ENCODE results near the gene HBE1. TPM values are rescaled to one million over a fixed set of nuclear protein-coding genes. Genes with fewer than 3 reads are reported as not detected.
"Not testable (repeated sequence)": the region's sequence is repeated elsewhere in the genome, so short reads cannot be mapped to it uniquely, and the experiment has no call there.

The HBE1 gene
- total and polyA plus RNA-seq, 4 donors, result not detected

DNA sequence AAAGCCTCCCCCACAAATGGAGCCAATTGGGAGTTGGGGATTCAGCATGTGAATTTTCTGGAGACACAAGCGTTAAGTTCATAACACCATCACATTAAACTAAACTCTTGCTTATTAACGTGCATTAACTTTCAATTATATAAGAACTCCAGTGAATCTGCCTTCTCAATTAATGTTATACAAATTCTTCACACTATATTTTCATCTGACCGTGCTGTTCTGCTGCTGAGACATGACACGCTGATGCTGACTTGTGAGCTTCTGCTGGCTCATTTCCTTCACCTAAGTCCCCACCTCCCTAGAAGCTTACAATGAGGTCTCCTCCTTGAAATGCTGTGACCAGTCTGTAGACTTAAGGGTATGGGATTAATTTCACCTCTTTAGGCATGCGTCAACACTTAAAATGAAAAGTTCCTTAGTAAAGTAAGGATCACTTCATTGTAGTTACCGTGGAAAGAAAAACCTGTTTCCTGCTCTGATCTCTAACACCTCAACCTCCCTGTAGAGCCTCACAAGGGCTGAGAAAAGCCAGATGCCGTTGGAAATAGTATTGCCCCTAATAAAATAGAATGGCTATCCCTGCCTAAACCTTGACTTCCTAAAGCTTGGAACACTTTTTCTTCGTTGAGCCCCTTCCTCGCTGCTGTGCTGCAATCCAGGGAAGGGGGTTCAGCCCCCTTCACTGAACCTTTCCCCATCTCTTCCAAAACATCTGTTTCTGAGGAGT is 17.4 kb downstream of the HBE1 start:
- DNase-seq (no peak), ATAC-seq (ENCODE audit: low FRiP score) (no peak)
- no peak overlapping the region for H3K4me3 ChIP-seq (ENCODE audit: low read length in 2 of 2)
- intact Hi-C loops (cut with DNase I), result no loop called here
- H3K36me3 ChIP-seq (ENCODE audit: control insufficient read depth in 1 of 2, insufficient read depth in 2 of 2, low read length in 1 of 2), result no peaks in the 10 kb centered on the region
- H3K27ac ChIP-seq (ENCODE audit: low read depth in 1 of 2, low read length in 2 of 2), result no peak overlapping the region
- 69 to 75% methylated on average over 9 of the region's 9 CpGs for WGBS, 2 donors
- H3K9me3 ChIP-seq (ENCODE audit: control insufficient read depth, low read length), result no peaks in the 10 kb centered on the region
- no peaks in the 10 kb centered on the region for H3K4me1 ChIP-seq (ENCODE audit: control insufficient read depth in 1 of 2, insufficient read depth in 2 of 2, low read length in 2 of 2)
- H3K27me3 ChIP-seq (ENCODE audit: control insufficient read depth in 1 of 2, insufficient read depth in 2 of 2, low read length in 1 of 2), result no peaks in the 10 kb centered on the region

DNA sequence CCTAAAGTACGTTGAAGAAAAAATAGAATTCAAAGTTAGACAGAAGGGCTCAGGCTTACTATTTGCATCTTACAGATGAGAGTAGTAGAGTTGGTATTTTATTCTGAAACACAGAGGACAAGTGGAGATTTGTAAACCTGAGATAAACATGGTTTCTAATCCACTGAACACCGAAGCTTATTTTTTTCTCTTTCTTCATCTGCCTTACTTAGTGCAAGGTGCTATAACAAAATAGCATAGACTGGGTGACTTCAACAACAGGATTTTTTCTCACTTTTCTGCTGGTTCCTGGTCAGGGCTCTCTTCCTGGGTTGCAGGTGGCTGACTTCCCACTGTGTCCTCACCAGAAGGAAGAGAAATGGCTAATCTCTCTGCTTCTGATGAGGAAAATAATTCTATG is 18.0 kb downstream of the HBE1 start:
- Histone ChIP-seq H3K27ac (ENCODE audit: low read depth in 1 of 2, low read length in 2 of 2) (no peak overlapping the region), H3K36me3 (ENCODE audit: control insufficient read depth in 1 of 2, insufficient read depth in 2 of 2, low read length in 1 of 2) (no peaks in the 10 kb centered on the region), H3K4me3 (ENCODE audit: low read length in 2 of 2) (no peak overlapping the region), H3K9me3 (ENCODE audit: control insufficient read depth, low read length) (no peaks in the 10 kb centered on the region), H3K27me3 (ENCODE audit: control insufficient read depth in 1 of 2, insufficient read depth in 2 of 2, low read length in 1 of 2) (no peaks in the 10 kb centered on the region), H3K4me1 (ENCODE audit: control insufficient read depth in 1 of 2, insufficient read depth in 2 of 2, low read length in 2 of 2) (no peaks in the 10 kb centered on the region)
- WGBS, 2 donors, result 12 to 60% methylated on average over 2 of the region's 2 CpGs
- ATAC-seq (ENCODE audit: low FRiP score), result no peak
- intact Hi-C loops (cut with DNase I), result no loop called here
- DNase-seq, result no peak

DNA sequence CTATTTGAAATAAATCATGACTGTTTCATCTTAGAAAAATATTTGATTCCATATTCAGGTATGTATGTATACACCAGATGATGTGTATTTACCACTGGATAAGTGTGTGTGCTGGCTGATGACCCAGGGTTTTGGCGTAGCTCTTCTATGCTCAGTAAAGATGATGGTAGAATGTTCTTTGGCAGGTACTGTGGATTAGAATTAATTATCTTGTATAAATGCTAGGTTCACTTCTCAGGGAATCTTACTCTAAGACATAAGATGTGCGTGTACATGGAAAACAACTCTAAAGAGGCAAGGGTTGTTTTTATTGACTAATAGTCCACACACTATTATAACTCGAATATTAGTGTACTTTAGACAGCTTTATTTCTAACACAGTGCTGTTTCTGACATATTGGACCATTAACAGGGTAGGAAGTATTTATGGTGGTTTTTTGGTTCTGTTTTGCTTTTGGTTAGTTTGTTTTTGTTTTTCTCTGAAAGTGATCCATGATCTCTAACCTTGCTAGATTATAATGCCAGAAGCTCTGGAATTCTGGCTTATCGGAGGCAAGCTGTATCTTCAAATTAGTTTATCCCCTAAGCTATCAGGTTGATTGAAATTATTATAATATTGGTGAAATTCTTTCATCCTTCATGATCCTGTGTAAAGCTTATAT is 19.1 kb downstream of the HBE1 start:
- intact Hi-C loops (cut with DNase I), result no loop called here
- H3K9me3 ChIP-seq (ENCODE audit: control insufficient read depth, low read length), result no peaks in the 10 kb centered on the region
- no peak for DNase-seq
- H3K27me3 ChIP-seq (ENCODE audit: control insufficient read depth in 1 of 2, insufficient read depth in 2 of 2, low read length in 1 of 2), result no peaks in the 10 kb centered on the region
- WGBS, 2 donors, result 84 to 87% methylated on average over 4 of the region's 4 CpGs
- H3K4me1 ChIP-seq (ENCODE audit: control insufficient read depth in 1 of 2, insufficient read depth in 2 of 2, low read length in 2 of 2), result no peaks in the 10 kb centered on the region
- no peaks in the 10 kb centered on the region for H3K36me3 ChIP-seq (ENCODE audit: control insufficient read depth in 1 of 2, insufficient read depth in 2 of 2, low read length in 1 of 2)
- H3K4me3 ChIP-seq (ENCODE audit: low read length in 2 of 2), result no peak overlapping the region
- no peak overlapping the region for H3K27ac ChIP-seq (ENCODE audit: low read depth in 1 of 2, low read length in 2 of 2)
- no peak for ATAC-seq (ENCODE audit: low FRiP score)

DNA sequence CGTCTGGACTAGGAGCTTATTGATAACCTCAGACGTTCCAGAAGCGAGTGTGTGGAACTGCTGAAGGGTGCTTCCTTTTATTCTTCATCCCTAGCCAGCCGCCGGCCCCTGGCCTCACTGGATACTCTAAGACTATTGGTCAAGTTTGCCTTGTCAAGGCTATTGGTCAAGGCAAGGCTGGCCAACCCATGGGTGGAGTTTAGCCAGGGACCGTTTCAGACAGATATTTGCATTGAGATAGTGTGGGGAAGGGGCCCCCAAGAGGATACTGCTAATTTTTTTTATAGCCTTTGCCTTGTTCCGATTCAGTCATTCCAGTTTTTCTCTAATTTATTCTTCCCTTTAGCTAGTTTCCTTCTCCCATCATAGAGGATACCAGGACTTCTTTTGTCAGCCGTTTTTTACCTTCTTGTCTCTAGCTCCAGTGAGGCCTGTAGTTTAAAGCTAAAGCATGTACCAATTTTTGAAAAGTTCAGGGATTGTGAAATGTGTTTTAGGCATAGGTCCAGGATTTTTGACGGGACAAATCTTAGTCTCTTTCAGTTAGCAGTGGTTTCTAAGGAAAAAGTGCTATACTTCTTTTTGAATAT is 19.8 kb downstream of the HBE1 start, which contains the start of gene HBG1:
Gene HBG1 (minus strand): TSS at position 51 of the 590 bp plus-strand sequence. CDS start 53 bp downstream, outside the sequence.
- not testable (repeated sequence) for DNase-seq; ATAC-seq (ENCODE audit: low FRiP score)
- 56 to 65% methylated on average over 3 of the region's 9 CpGs for WGBS, 2 donors

DNA sequence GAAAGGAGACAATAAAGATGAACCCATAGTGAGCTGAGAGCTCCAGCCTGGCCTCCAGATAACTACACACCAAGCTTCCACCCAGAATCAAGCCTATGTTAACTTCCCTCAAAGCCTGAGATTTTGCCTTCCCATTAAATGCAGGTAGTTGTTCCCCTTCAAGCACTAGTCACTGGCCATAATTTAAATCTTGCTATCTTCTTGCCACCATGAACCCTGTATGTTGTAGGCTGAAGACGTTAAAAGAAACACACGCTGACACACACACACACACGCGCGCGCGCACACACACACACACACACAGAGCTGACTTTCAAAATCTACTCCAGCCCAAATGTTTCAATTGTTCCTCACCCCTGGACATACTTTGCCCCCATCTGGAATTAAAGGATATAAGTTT is 21.2 kb downstream of the HBE1 start:
- intact Hi-C loops (cut with DNase I); H3K27ac ChIP-seq (ENCODE audit: low read depth in 1 of 2, low read length in 2 of 2); H3K4me3 ChIP-seq (ENCODE audit: low read length in 2 of 2); H3K36me3 ChIP-seq (ENCODE audit: control insufficient read depth in 1 of 2, insufficient read depth in 2 of 2, low read length in 1 of 2); ATAC-seq (ENCODE audit: low FRiP score); DNase-seq; H3K9me3 ChIP-seq (ENCODE audit: control insufficient read depth, low read length); H3K4me1 ChIP-seq (ENCODE audit: control insufficient read depth in 1 of 2, insufficient read depth in 2 of 2, low read length in 2 of 2); H3K27me3 ChIP-seq (ENCODE audit: control insufficient read depth in 1 of 2, insufficient read depth in 2 of 2, low read length in 1 of 2): not testable (repeated sequence)
- WGBS, 2 donors, result 23 to 79% methylated on average over 7 of the region's 7 CpGs

More for the DNA sequence above, 19.8 kb downstream of the HBE1 start, which contains the start of gene HBG1:
- H3K27ac ChIP-seq (ENCODE audit: low read depth in 1 of 2, low read length in 2 of 2); H3K27me3 ChIP-seq (ENCODE audit: control insufficient read depth in 1 of 2, insufficient read depth in 2 of 2, low read length in 1 of 2); intact Hi-C loops (cut with DNase I); H3K9me3 ChIP-seq (ENCODE audit: control insufficient read depth, low read length); H3K4me1 ChIP-seq (ENCODE audit: control insufficient read depth in 1 of 2, insufficient read depth in 2 of 2, low read length in 2 of 2); H3K36me3 ChIP-seq (ENCODE audit: control insufficient read depth in 1 of 2, insufficient read depth in 2 of 2, low read length in 1 of 2); H3K4me3 ChIP-seq (ENCODE audit: low read length in 2 of 2): not testable (repeated sequence)

DNA sequence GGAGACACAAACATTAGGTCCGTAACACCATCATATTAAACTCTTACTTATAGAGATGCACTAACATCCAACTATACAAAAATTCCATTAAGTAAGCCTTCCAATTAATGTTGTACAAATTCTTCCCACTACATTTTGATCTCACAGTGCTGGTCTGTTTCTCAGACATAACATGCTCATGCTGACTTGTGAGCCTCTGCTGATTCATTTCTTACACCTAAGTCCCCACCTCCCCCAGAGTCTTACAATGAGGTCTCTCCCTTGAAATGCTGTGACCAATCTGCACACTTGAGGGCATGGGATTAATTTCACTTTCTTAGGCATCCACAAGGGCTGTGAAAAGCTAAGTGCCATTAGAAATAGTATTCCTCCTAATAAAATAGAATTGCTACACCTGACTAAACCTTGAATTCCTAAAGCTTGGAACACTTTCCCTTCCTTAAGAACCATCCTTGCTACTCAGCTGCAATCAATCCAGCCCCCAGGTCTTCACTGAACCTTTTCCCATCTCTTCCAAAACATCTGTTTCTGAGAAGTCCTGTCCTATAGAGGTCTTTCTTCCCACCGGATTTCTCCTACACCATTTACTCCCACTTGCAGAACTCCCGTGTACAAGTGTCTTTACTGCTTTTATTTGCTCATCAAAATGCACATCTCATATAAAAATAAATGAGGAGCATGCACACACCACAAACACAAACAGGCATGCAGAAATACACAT is 22.1 kb downstream of the HBE1 start:
- Histone ChIP-seq H3K4me1 (ENCODE audit: control insufficient read depth in 1 of 2, insufficient read depth in 2 of 2, low read length in 2 of 2) (no peaks in the 10 kb centered on the region), H3K36me3 (ENCODE audit: control insufficient read depth in 1 of 2, insufficient read depth in 2 of 2, low read length in 1 of 2) (no peaks in the 10 kb centered on the region), H3K9me3 (ENCODE audit: control insufficient read depth, low read length) (peaks cover 2% of the 10 kb centered on the region), H3K27me3 (ENCODE audit: control insufficient read depth in 1 of 2, insufficient read depth in 2 of 2, low read length in 1 of 2) (peaks cover 0 to 2% of the 10 kb centered on the region in 2 donors), H3K27ac (ENCODE audit: low read depth in 1 of 2, low read length in 2 of 2) (no peak overlapping the region), H3K4me3 (ENCODE audit: low read length in 2 of 2) (no peak overlapping the region)
- ATAC-seq (ENCODE audit: low FRiP score), result no peak
- intact Hi-C loops (cut with DNase I), result no loop called here
- 83 to 85% methylated on average over 3 of the region's 3 CpGs for WGBS, 2 donors
- DNase-seq, result no peak

DNA sequence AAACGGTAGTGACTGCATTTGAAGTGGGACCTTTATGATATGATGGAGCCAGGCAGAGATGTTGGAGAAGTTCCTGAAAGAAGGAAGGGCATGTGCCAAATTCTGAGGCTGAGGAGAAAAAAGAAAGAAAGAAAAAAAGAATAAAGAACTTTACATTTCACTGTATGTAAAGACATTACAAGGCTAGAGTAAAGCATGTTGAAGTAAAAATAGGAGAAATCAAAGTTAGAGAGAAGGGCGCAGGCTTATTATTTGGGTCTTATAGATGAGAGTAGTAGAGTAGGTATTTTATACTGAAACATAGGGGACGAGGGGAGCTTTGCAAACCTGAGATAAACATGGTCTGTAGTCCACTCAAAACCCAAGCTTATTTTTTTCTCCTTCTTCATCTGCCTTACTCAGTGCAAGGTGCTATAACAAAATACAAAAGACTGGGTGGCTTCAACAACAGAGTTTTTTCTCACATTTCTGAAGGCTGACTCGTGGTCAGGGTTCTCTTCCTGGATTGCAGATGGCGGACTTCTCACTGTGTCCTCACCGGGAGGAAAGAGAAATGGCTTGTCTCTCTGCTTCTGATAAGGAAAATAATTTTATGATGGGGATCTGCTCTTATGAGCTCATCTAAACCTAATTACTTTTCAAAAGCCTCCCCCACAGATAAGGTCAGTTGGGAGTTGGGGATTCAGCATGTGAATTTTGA is 22.8 kb downstream of the HBE1 start:
- Histone ChIP-seq H3K4me3 (ENCODE audit: low read length in 2 of 2) (no peak overlapping the region), H3K27ac (ENCODE audit: low read depth in 1 of 2, low read length in 2 of 2) (no peak overlapping the region), H3K27me3 (ENCODE audit: control insufficient read depth in 1 of 2, insufficient read depth in 2 of 2, low read length in 1 of 2) (peaks cover 0 to 2% of the 10 kb centered on the region in 2 donors), H3K9me3 (ENCODE audit: control insufficient read depth, low read length) (peaks cover 2% of the 10 kb centered on the region), H3K4me1 (ENCODE audit: control insufficient read depth in 1 of 2, insufficient read depth in 2 of 2, low read length in 2 of 2) (no peaks in the 10 kb centered on the region), H3K36me3 (ENCODE audit: control insufficient read depth in 1 of 2, insufficient read depth in 2 of 2, low read length in 1 of 2) (no peaks in the 10 kb centered on the region)
- DNase-seq (no peak), ATAC-seq (ENCODE audit: low FRiP score) (no peak)
- intact Hi-C loops (cut with DNase I), result no loop called here
- 70 to 74% methylated on average over 6 of the region's 6 CpGs for WGBS, 2 donors

DNA sequence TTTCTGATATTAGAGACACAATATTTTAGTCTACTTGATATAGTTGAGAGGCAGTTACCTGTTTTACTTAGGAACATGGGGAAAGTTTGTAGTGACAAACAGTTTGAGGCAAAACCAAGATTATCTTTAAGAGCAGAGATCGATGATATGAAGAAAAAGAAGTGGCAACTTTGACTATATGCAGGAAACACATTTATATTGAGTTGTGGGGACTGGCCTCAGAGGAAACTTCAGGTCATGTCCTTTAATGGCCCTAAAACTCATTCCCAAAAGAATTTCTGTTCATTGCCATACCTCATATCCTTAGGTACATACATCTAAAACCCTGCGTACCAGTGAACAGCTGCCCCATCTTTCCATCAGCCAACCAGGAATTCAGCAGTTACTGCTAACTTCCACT is 24.6 kb downstream of the HBE1 start:
- Histone ChIP-seq H3K27ac (ENCODE audit: low read depth in 1 of 2, low read length in 2 of 2) (no peak overlapping the region), H3K9me3 (ENCODE audit: control insufficient read depth, low read length) (peaks cover 2% of the 10 kb centered on the region), H3K4me3 (ENCODE audit: low read length in 2 of 2) (no peak overlapping the region), H3K27me3 (ENCODE audit: control insufficient read depth in 1 of 2, insufficient read depth in 2 of 2, low read length in 1 of 2) (peaks cover 0 to 2% of the 10 kb centered on the region in 2 donors), H3K4me1 (ENCODE audit: control insufficient read depth in 1 of 2, insufficient read depth in 2 of 2, low read length in 2 of 2) (no peaks in the 10 kb centered on the region), H3K36me3 (ENCODE audit: control insufficient read depth in 1 of 2, insufficient read depth in 2 of 2, low read length in 1 of 2) (no peaks in the 10 kb centered on the region)
- ATAC-seq (ENCODE audit: low FRiP score), result no peak
- intact Hi-C loops (cut with DNase I), result no loop called here
- no peak for DNase-seq
- WGBS, 2 donors, result 77 to 93% methylated on average over 2 of the region's 2 CpGs

Data from aorta (tissue), 5 donors.